SIG-M5 treated with dmso at 0.1 percent for 504 hours (cell line): Measurements from ENCODE around the gene PLA2G6.

Experiments
- DNase-seq: peaks from one replicate; lab custom pipeline; 2025; ENCODE audit not compliant: unreplicated experiment; lab: John Stamatoyannopoulos, UW

Gene PLA2G6

GRCh38 chr22:38074181-38075104, 107.2 kb downstream of the PLA2G6 start:
- no peak for DNase-seq

GRCh38 chr22:38073150-38074130, 108.2 kb downstream of the PLA2G6 start:
- DNase-seq = no peak

GRCh38 chr22:38072322-38073149, 109.1 kb downstream of the PLA2G6 start:
- DNase-seq = no peak

- DNase-seq = no peak
Observed at GRCh38 chr22:38071421-38072321, 110.0 kb downstream of the PLA2G6 start.

GRCh38 chr22:38070250-38070921, 111.2 kb downstream of the PLA2G6 start:
- no peak for DNase-seq

GRCh38 chr22:38069372-38070249, 112.0 kb downstream of the PLA2G6 start:
- peak; percentile 16 for DNase-seq

GRCh38 chr22:38068641-38069371, 112.8 kb downstream of the PLA2G6 start:
- DNase-seq = no peak

- DNase-seq = no peak
Observed at GRCh38 chr22:38067761-38068360, 113.8 kb downstream of the PLA2G6 start.

GRCh38 chr22:38067028-38067415, 114.6 kb downstream of the PLA2G6 start:
- no peak for DNase-seq

GRCh38 chr22:38066381-38067027, 115.1 kb downstream of the PLA2G6 start:
- no peak for DNase-seq

GRCh38 chr22:38065539-38065938, 116.1 kb downstream of the PLA2G6 start:
- no peak for DNase-seq

- peak; percentile 37 for DNase-seq
Observed at GRCh38 chr22:38062791-38063190, 118.8 kb downstream of the PLA2G6 start.
